ENCODE data around the gene UGT1A3.

DNA sequence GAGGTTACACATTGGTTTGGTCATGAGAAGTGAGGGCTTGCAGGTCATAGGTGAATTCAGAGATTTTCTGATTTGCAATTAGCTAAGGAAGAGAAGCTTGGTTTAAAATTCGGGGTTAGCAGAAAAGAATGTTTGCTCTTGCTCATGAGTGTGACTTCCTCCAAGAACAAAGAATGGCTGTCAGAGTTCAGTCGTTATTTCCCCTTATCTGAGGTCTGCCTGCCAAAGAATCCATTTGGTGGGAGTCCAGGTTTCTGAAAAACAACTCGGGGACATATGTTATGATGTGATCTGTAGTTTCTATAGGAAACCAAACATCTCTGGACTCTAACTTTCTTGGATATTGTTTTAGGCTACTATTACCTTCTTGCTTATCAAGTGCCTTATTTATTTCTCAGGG lies 39.3 kb upstream of the UGT1A3 start:
- TF ChIP-seq CTCF (IDR thresholded peaks at IDR 0.05) = no peak
- TF ChIP-seq POLR2AphosphoS5 (IDR thresholded peaks at IDR 0.05) = no peak
- no peak for TF ChIP-seq POLR2A (IDR thresholded peaks at IDR 0.05)
- no peak for TF ChIP-seq EP300 (IDR thresholded peaks at IDR 0.05)
